Measurements from ENCODE around the gene ACO2.

Gene ACO2

DNA sequence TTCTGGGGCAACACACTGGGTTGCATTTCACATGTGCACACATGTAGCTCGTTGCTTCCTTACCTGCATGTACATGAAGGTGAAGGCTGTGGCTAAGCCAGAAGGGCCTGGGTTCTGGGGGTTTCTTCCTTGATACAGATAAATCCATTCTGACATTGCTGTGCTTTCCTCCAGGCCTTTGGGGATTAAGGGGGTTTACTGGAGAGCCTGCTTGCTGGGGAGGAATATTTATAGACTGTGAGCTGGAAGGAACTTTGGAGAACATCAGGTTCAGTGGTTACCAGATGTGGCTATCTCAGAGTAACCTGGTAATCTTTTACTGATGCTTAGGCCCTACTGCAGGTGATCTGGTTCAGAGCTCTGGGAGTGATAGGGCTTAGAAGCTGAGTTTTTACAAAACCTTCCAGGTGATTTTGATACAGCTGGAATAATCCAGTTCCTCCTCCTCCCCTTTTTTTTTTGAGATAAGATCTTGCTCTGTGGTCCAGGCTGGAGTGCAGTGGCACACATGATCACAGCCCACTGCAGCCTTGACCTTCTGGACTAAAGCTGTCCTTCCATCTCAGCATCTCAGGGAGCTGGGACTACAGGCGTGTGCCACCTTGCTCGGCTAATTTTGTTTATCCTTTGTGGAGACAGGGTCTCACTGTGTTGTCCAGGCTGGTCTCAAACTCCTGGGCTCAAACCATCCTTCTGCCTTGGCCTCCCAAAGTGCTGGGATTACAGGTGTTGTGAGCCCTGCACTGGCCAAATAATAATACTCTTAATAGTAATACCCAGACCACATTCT lies 19.9 kb downstream of the ACO2 start:
- TF ChIP-seq, protein P1, sequence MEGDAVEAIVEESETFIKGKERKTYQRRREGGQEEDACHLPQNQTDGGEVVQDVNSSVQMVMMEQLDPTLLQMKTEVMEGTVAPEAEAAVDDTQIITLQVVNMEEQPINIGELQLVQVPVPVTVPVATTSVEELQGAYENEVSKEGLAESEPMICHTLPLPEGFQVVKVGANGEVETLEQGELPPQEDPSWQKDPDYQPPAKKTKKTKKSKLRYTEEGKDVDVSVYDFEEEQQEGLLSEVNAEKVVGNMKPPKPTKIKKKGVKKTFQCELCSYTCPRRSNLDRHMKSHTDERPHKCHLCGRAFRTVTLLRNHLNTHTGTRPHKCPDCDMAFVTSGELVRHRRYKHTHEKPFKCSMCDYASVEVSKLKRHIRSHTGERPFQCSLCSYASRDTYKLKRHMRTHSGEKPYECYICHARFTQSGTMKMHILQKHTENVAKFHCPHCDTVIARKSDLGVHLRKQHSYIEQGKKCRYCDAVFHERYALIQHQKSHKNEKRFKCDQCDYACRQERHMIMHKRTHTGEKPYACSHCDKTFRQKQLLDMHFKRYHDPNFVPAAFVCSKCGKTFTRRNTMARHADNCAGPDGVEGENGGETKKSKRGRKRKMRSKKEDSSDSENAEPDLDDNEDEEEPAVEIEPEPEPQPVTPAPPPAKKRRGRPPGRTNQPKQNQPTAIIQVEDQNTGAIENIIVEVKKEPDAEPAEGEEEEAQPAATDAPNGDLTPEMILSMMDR (IDR thresholded peaks at IDR 0.05; ENCODE audit: poor library complexity, severe bottlenecking): no peak
- Histone ChIP-seq H3K4me3 (ENCODE audit: severe bottlenecking) (no peak overlapping the region), H3K27me3 (ENCODE audit: insufficient read depth, poor library complexity, severe bottlenecking) (no peaks in the 10 kb centered on the region), H3K27ac (ENCODE audit: poor library complexity, severe bottlenecking) (no peak overlapping the region), H3K36me3 (ENCODE audit: low read depth) (no peaks in the 10 kb centered on the region), H3K9me3 (ENCODE audit: severe bottlenecking) (no peaks in the 10 kb centered on the region), H3K4me1 (ENCODE audit: insufficient read depth, poor library complexity, severe bottlenecking) (no peaks in the 10 kb centered on the region)
- no peak for ATAC-seq (ENCODE audit: low read depth)
- no peak for DNase-seq (ENCODE audit: low spot score)

DNA sequence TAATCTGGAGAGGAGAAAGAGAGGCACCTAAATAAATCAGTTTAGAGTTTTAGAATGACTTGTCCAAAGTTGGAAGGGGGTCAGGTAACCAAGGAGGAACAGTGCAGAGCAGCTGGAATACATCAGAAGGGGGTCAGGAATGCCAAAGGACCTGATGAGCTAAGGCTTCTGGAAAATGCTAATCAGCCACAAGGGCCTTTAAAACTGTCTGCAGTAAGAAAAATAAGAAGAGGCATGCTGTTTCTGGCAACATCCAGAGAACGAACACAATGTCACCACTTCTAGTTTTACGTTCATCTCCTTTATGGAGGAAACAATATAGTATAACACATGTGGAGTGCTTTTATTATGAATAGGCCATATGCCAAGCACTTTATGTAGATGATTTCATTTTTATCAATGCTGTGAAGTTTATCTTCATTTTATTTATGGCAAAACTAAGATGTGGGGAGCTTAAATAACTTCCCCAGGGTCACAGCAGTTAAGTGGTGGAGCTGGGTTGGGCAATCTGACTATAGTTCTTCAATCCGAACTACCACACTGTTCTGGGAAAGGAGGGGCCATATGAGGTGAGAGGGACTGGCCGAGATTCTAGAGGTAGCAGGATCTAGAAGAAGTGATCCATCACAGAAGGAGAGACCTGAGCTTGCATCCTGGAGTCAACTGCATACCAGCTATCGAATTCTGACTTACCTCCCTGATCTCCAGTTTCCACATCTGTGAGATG lies 22.6 kb downstream of the ACO2 start:
- Histone ChIP-seq H3K9me3 (ENCODE audit: severe bottlenecking) (no peaks in the 10 kb centered on the region), H3K4me1 (ENCODE audit: insufficient read depth, poor library complexity, severe bottlenecking) (no peaks in the 10 kb centered on the region), H3K36me3 (ENCODE audit: low read depth) (no peaks in the 10 kb centered on the region), H3K27ac (ENCODE audit: poor library complexity, severe bottlenecking) (no peak overlapping the region), H3K27me3 (ENCODE audit: insufficient read depth, poor library complexity, severe bottlenecking) (no peaks in the 10 kb centered on the region), H3K4me3 (ENCODE audit: severe bottlenecking) (no peak overlapping the region)
- DNase-seq (ENCODE audit: low spot score) (no peak), ATAC-seq (ENCODE audit: low read depth) (no peak)
- TF ChIP-seq, protein P1 (IDR thresholded peaks at IDR 0.05; ENCODE audit: poor library complexity, severe bottlenecking): no peak

- H3K27ac ChIP-seq (ENCODE audit: poor library complexity, severe bottlenecking): no peak overlapping the region
- TF ChIP-seq, protein P1 (IDR thresholded peaks at IDR 0.05; ENCODE audit: poor library complexity, severe bottlenecking): no peak
- ATAC-seq (ENCODE audit: low read depth): no peak
- no peak overlapping the region for H3K4me3 ChIP-seq (ENCODE audit: severe bottlenecking)
- no peaks in the 10 kb centered on the region for H3K4me1 ChIP-seq (ENCODE audit: insufficient read depth, poor library complexity, severe bottlenecking)
- no peaks in the 10 kb centered on the region for H3K9me3 ChIP-seq (ENCODE audit: severe bottlenecking)
- no peak for DNase-seq (ENCODE audit: low spot score)
- H3K36me3 ChIP-seq (ENCODE audit: low read depth): peaks cover 26% of the 10 kb centered on the region
- H3K27me3 ChIP-seq (ENCODE audit: insufficient read depth, poor library complexity, severe bottlenecking): no peaks in the 10 kb centered on the region
Measured at GRCh38 chr22:41498303-41498835, 29.5 kb downstream of the ACO2 start.

- DNase-seq (ENCODE audit: low spot score) (no peak), ATAC-seq (ENCODE audit: low read depth) (no peak)
- TF ChIP-seq, protein P1 (IDR thresholded peaks at IDR 0.05; ENCODE audit: poor library complexity, severe bottlenecking): no peak
- Histone ChIP-seq H3K9me3 (ENCODE audit: severe bottlenecking) (no peaks in the 10 kb centered on the region), H3K4me3 (ENCODE audit: severe bottlenecking) (no peak overlapping the region), H3K27me3 (ENCODE audit: insufficient read depth, poor library complexity, severe bottlenecking) (no peaks in the 10 kb centered on the region), H3K36me3 (ENCODE audit: low read depth) (peaks cover 27% of the 10 kb centered on the region), H3K27ac (ENCODE audit: poor library complexity, severe bottlenecking) (no peak overlapping the region), H3K4me1 (ENCODE audit: insufficient read depth, poor library complexity, severe bottlenecking) (no peaks in the 10 kb centered on the region)
Measured at GRCh38 chr22:41499624-41500280, 30.8 kb downstream of the ACO2 start.
